BE2C (cell line): ENCODE measurements around the gene HIC1.
A peak's percentile ranks its signal among the peaks of the same experiment; 100 is the strongest.

ENCODE experiments used
- DNase-seq: peaks from one replicate; pipeline ENCODE4 v3.0.0-alpha.2; 2020
- H3K27me3 ChIP-seq: fragments of 250-450 bp; sonication (Bioruptor Pico); 2 replicates; pipeline ENCODE4 v1.5.1; 2020; ENCODE audit warnings: mild to moderate bottlenecking
- H3K36me3 ChIP-seq: fragments of 250-450 bp; sonication (Bioruptor Pico); 2 replicates; pipeline ENCODE4 v1.5.1; 2020; ENCODE audit warnings: mild to moderate bottlenecking
- H3K4me1 ChIP-seq: fragments of 250-450 bp; sonication (Bioruptor Pico); 2 replicates; pipeline ENCODE4 v1.5.1; 2020
- H3K4me3 ChIP-seq: 2 replicates; pipeline ENCODE4 v1.5.1; 2011; ENCODE audit warnings: low read depth, low read length
- H3K9me3 ChIP-seq: fragments of 250-450 bp; sonication (Bioruptor Pico); 2 replicates; pipeline ENCODE4 v1.5.1; 2020
- CTCF ChIP-seq: IDR thresholded peaks from 2 replicates; pipeline ENCODE4 v1.5.1; 2012; ENCODE audit warnings: mild to moderate bottlenecking, low read depth, low read length

The HIC1 gene

GRCh38 chr17:2064980-2065785 lies 10.3 kb downstream of the HIC1 start:
- Histone ChIP-seq H3K9me3 (no peaks in the 10 kb centered on the region), H3K4me1 (peaks cover 5% of the 10 kb centered on the region), H3K27me3 (no peaks in the 10 kb centered on the region), H3K36me3 (no peaks in the 10 kb centered on the region; the same call in 1 of the 2 replicates), H3K4me3 (no peak overlapping the region)
- DNase-seq = peak; percentile 52
- peak; percentile 21 for TF ChIP-seq CTCF

GRCh38 chr17:2065949-2066400 lies 11.1 kb downstream of the HIC1 start:
- no peak for DNase-seq
- no peaks in the 10 kb centered on the region; the same call in 1 of the 2 replicates for H3K36me3 ChIP-seq
- no peak overlapping the region for H3K4me3 ChIP-seq
- H3K9me3 ChIP-seq = no peaks in the 10 kb centered on the region
- H3K27me3 ChIP-seq = no peaks in the 10 kb centered on the region
- no peak for TF ChIP-seq CTCF
- H3K4me1 ChIP-seq = peaks cover 5% of the 10 kb centered on the region

- TF ChIP-seq CTCF = no peak
Measured at GRCh38 chr17:2067048-2067561, 12.2 kb downstream of the HIC1 start.

GRCh38 chr17:2067608-2068024 lies 12.7 kb downstream of the HIC1 start:
- Histone ChIP-seq H3K4me1 (peaks cover 5% of the 10 kb centered on the region), H3K27me3 (no peaks in the 10 kb centered on the region), H3K4me3 (no peak overlapping the region), H3K9me3 (no peaks in the 10 kb centered on the region), H3K36me3 (no peaks in the 10 kb centered on the region; the same call in 1 of the 2 replicates)
- DNase-seq = no peak
- TF ChIP-seq CTCF = no peak

More at GRCh38 chr17:2067048-2067561, 12.2 kb downstream of the HIC1 start:
- Histone ChIP-seq H3K36me3 (no peaks in the 10 kb centered on the region; the same call in 1 of the 2 replicates), H3K9me3 (no peaks in the 10 kb centered on the region), H3K4me3 (no peak overlapping the region), H3K27me3 (no peaks in the 10 kb centered on the region), H3K4me1 (peaks cover 5% of the 10 kb centered on the region)
- DNase-seq = no peak

- Histone ChIP-seq H3K27me3 (no peaks in the 10 kb centered on the region), H3K36me3 (no peaks in the 10 kb centered on the region; the same call in 1 of the 2 replicates), H3K9me3 (no peaks in the 10 kb centered on the region), H3K4me3 (no peak overlapping the region), H3K4me1 (peaks cover 5% of the 10 kb centered on the region)
- no peak for DNase-seq
- TF ChIP-seq CTCF = no peak
Measured at GRCh38 chr17:2068031-2068518, 13.2 kb downstream of the HIC1 start.
